Measurements from ENCODE around the gene P2RY14. TPM values are rescaled to one million over a fixed set of nuclear protein-coding genes. Genes with fewer than 3 reads are reported as not detected.

Gene P2RY14
- total RNA-seq, 2 experiments from 2014 or later: 0.25 to 0.27 TPM

GRCh38 chr3:151218136-151218535 lies 60.2 kb downstream of the P2RY14 start:
- Mint-ChIP-seq H3K36me3 (ENCODE audit: low read depth) (peaks cover 23% of the 10 kb centered on the region), H3K27ac (no peak overlapping the region), H3K4me3 (no peak overlapping the region), H3K4me1 (no peaks in the 10 kb centered on the region), H3K27me3 (no peaks in the 10 kb centered on the region), H3K9me3 (peaks cover 23% of the 10 kb centered on the region)
- ChIA-PET CTCF (interaction anchor here (0.7 to 2.2 kb wide), 5 partner anchors 9 to 50 kb away, joined by 3 to 10 read pairs (median 6); no protein-coding TSS in a partner anchor), POLR2A (no interaction called here)
- no peak for DNase-seq

- Mint-ChIP-seq H3K9me3 (peaks cover 13% of the 10 kb centered on the region), H3K4me1 (no peaks in the 10 kb centered on the region), H3K27ac (no peak overlapping the region), H3K36me3 (ENCODE audit: low read depth) (peaks cover 13% of the 10 kb centered on the region), H3K27me3 (no peaks in the 10 kb centered on the region), H3K4me3 (no peak overlapping the region)
- POLR2A ChIA-PET: no interaction called here
- no peak for DNase-seq
- CTCF ChIA-PET: interaction anchor here (1.4 to 2.2 kb wide), 6 partner anchors 10 to 49 kb away, joined by 3 to 10 read pairs (median 6); no protein-coding TSS in a partner anchor
These were observed 61.4 kb downstream of the P2RY14 start for GRCh38 chr3:151216641-151217607.

GRCh38 chr3:151214459-151214858 lies 63.9 kb downstream of the P2RY14 start:
- Mint-ChIP-seq H3K9me3 (peaks cover 2% of the 10 kb centered on the region), H3K36me3 (ENCODE audit: low read depth) (peaks cover 2% of the 10 kb centered on the region), H3K4me3 (no peak overlapping the region), H3K27me3 (no peaks in the 10 kb centered on the region), H3K27ac (no peak overlapping the region), H3K4me1 (peaks cover 23% of the 10 kb centered on the region)
- DNase-seq: no peak
- ChIA-PET CTCF (interaction anchor here (0.8 to 1.6 kb wide), 2 partner anchors 13 to 16 kb away, joined by 4 to 6 read pairs; no protein-coding TSS in a partner anchor), POLR2A (no interaction called here)

- ChIA-PET CTCF (interaction anchor here (1.6 kb wide), 1 partner anchor 13 kb away, joined by 4 read pairs; no protein-coding TSS in a partner anchor), POLR2A (no interaction called here)
- Mint-ChIP-seq H3K27me3 (no peaks in the 10 kb centered on the region), H3K4me1 (peaks cover 29% of the 10 kb centered on the region), H3K9me3 (peaks cover 4% of the 10 kb centered on the region), H3K27ac (no peak overlapping the region), H3K4me3 (no peak overlapping the region), H3K36me3 (ENCODE audit: low read depth) (peaks cover 6% of the 10 kb centered on the region)
- no peak for DNase-seq
These were observed 64.5 kb downstream of the P2RY14 start for GRCh38 chr3:151213881-151214280.

- Mint-ChIP-seq H3K9me3 (peaks cover 7% of the 10 kb centered on the region), H3K36me3 (ENCODE audit: low read depth) (peaks cover 9% of the 10 kb centered on the region), H3K27ac (no peak overlapping the region), H3K4me1 (peaks cover 35% of the 10 kb centered on the region), H3K27me3 (no peaks in the 10 kb centered on the region), H3K4me3 (no peak overlapping the region)
- POLR2A ChIA-PET: no interaction called here
- DNase-seq: no peak
- CTCF ChIA-PET: interaction anchor here (0.9 kb wide), 1 partner anchor 10 kb away, joined by 3 read pairs; the partner anchor contains the start of gene GPR171
These were observed 65.2 kb downstream of the P2RY14 start for GRCh38 chr3:151213151-151213550.

GRCh38 chr3:151210676-151211381 lies 67.5 kb downstream of the P2RY14 start:
- DNase-seq: peak; percentile 34
- Mint-ChIP-seq H3K4me3 (peak overlapping the region; percentile 47), H3K4me1 (peaks cover 57% of the 10 kb centered on the region), H3K27me3 (no peaks in the 10 kb centered on the region), H3K27ac (peak overlapping the region; percentile 87), H3K9me3 (peaks cover 7% of the 10 kb centered on the region), H3K36me3 (ENCODE audit: low read depth) (peaks cover 11% of the 10 kb centered on the region)
- CTCF ChIA-PET: interaction anchor here (0.6 to 1.6 kb wide), 9 partner anchors 10 to 217 kb away, joined by 3 to 6 read pairs (median 4); no protein-coding TSS in a partner anchor
- POLR2A ChIA-PET: no interaction called here

GRCh38 chr3:151209654-151210053 lies 68.7 kb downstream of the P2RY14 start:
- POLR2A ChIA-PET: no interaction called here
- CTCF ChIA-PET: interaction anchor here (0.8 to 5.3 kb wide), 3 partner anchors 19 to 42 kb away, joined by 3 to 24 read pairs (median 3); no protein-coding TSS in a partner anchor
- H3K4me1 Mint-ChIP-seq: peaks cover 69% of the 10 kb centered on the region
- no peak for DNase-seq
- peak overlapping the region; percentile 87 for H3K27ac Mint-ChIP-seq
- peaks cover 11% of the 10 kb centered on the region for H3K36me3 Mint-ChIP-seq (ENCODE audit: low read depth)
- peaks cover 7% of the 10 kb centered on the region for H3K9me3 Mint-ChIP-seq
- H3K27me3 Mint-ChIP-seq: no peaks in the 10 kb centered on the region
- H3K4me3 Mint-ChIP-seq: peak overlapping the region; percentile 30

GRCh38 chr3:151206201-151206600 lies 72.1 kb downstream of the P2RY14 start:
- Mint-ChIP-seq H3K4me3 (peak overlapping the region; percentile 58), H3K36me3 (ENCODE audit: low read depth) (peaks cover 30% of the 10 kb centered on the region), H3K4me1 (peaks cover 74% of the 10 kb centered on the region), H3K9me3 (peaks cover 7% of the 10 kb centered on the region), H3K27ac (peak overlapping the region; percentile 92), H3K27me3 (no peaks in the 10 kb centered on the region)
- POLR2A ChIA-PET: interaction anchor here (0.6 kb wide), 1 partner anchor 998 kb away, joined by 3 read pairs; no protein-coding TSS in a partner anchor
- no peak for DNase-seq
- CTCF ChIA-PET: interaction anchor here (0.6 to 5.3 kb wide), 5 partner anchors 11 to 1195 kb away, joined by 3 to 24 read pairs (median 11); no protein-coding TSS in a partner anchor

- POLR2A ChIA-PET: interaction anchor here (0.6 kb wide), 1 partner anchor 999 kb away, joined by 3 read pairs; no protein-coding TSS in a partner anchor
- no peak for DNase-seq
- H3K27ac Mint-ChIP-seq: peak overlapping the region; percentile 92
- peaks cover 7% of the 10 kb centered on the region for H3K9me3 Mint-ChIP-seq
- H3K36me3 Mint-ChIP-seq (ENCODE audit: low read depth): peaks cover 36% of the 10 kb centered on the region
- no peaks in the 10 kb centered on the region for H3K27me3 Mint-ChIP-seq
- CTCF ChIA-PET: interaction anchor here (5.3 kb wide), 1 partner anchor 23 kb away, joined by 24 read pairs; no protein-coding TSS in a partner anchor
- peaks cover 73% of the 10 kb centered on the region for H3K4me1 Mint-ChIP-seq
- peak overlapping the region; percentile 58 for H3K4me3 Mint-ChIP-seq
These were observed 72.9 kb downstream of the P2RY14 start for GRCh38 chr3:151205482-151205881.

- no peak for DNase-seq
- ChIA-PET POLR2A (interaction anchor here (0.7 kb wide), 1 partner anchor 994 kb away, joined by 3 read pairs; no protein-coding TSS in a partner anchor), CTCF (interaction anchor here (5.3 kb wide), 1 partner anchor 24 kb away, joined by 24 read pairs; no protein-coding TSS in a partner anchor)
- H3K27me3 Mint-ChIP-seq: no peaks in the 10 kb centered on the region
- peaks cover 70% of the 10 kb centered on the region for H3K4me1 Mint-ChIP-seq
- H3K9me3 Mint-ChIP-seq: peaks cover 7% of the 10 kb centered on the region
- H3K36me3 Mint-ChIP-seq (ENCODE audit: low read depth): peaks cover 42% of the 10 kb centered on the region
- H3K4me3 Mint-ChIP-seq: peak overlapping the region; percentile 58
- H3K27ac Mint-ChIP-seq: peak overlapping the region; percentile 92
These were observed 73.6 kb downstream of the P2RY14 start for GRCh38 chr3:151204530-151205402.

- POLR2A ChIA-PET: interaction anchor here (0.6 kb wide), 1 partner anchor 22 kb away, joined by 6 read pairs; no protein-coding TSS in a partner anchor
- Mint-ChIP-seq H3K4me3 (peak within 1 kb of the TSS; percentile 88), H3K4me1 (peaks cover 69% of the 10 kb centered on the region), H3K9me3 (peaks cover 8% of the 10 kb centered on the region), H3K27ac (peak within 1 kb of the TSS; percentile 94), H3K27me3 (no peaks in the 10 kb centered on the region), H3K36me3 (ENCODE audit: low read depth) (peaks cover 49% of the 10 kb centered on the region)
- CTCF ChIA-PET: interaction anchor here (1.1 to 3.2 kb wide), 9 partner anchors 10 to 67 kb away, joined by 3 to 11 read pairs (median 5); no protein-coding TSS in a partner anchor
- DNase-seq: peak; percentile 83
These were observed 75.3 kb downstream of the P2RY14 start, which contains the start of gene GPR171 for GRCh38 chr3:151203051-151203420. Gene GPR171, minus strand, starts transcription at chr3:151203216. Its CDS starts 3,830 bp downstream, at chr3:151199386.
